SK-N-SH (cell line): Measurements from ENCODE around the gene MREG. TPM values are rescaled to one million over a fixed set of nuclear protein-coding genes. Genes with fewer than 3 reads are reported as not detected.

Experiments used
- CTCF ChIA-PET: fragments of 300-600, 350-600 bp; formaldehyde crosslinking; extraction: SDS; loops from one replicate; lab custom pipeline; 2021; lab: Yijun Ruan, JAX
- POLR2A ChIA-PET: fragments of 350-600 bp; sonication (Branson Sonifier 250); formaldehyde crosslinking; extraction: SDS; loops from one replicate; lab custom pipeline; 2020; ENCODE audit warnings: antibody characterized with exemption, inconsistent platforms; lab: Yijun Ruan, JAX
- DNase-seq: peaks from one replicate; pipeline ENCODE4 v3.0.0; 2012
- H2AFZ ChIP-seq: fragments of 200-600 bp; sonication (generic); 2 replicates; pipeline ENCODE4 v1.8.1; 2016; ENCODE audit warnings: antibody characterized with exemption, mild to moderate bottlenecking, low read depth
- H3F3A ChIP-seq: fragments of 200-600 bp; sonication (generic); replicated peaks from 2 replicates; pipeline ENCODE3; 2016; ENCODE audit warnings: antibody characterized with exemption, mild to moderate bottlenecking; ENCODE audit not compliant: insufficient read depth
- H3K27ac ChIP-seq, 2 experiments: fragments of 200-500 bp in 1 of 2; fragments of 200-600 bp in 1 of 2; sonication (Bioruptor generic) in 1 of 2; sonication (generic), shearing (Covaris generic) in 1 of 2; 2 replicates each; pipeline versions ENCODE4 v1.5.1 to v1.6.1; 2014 to 2016; ENCODE audit warnings: low read depth in 2 of 2, inconsistent platforms in 1 of 2, low read length in 1 of 2, mild to moderate bottlenecking in 1 of 2, mixed read lengths in 1 of 2
- H3K27me3 ChIP-seq: fragments of 200-600 bp; sonication (generic), shearing (Covaris generic); 2 replicates; pipeline ENCODE4 v1.6.1; 2016; ENCODE audit warnings: mixed run types; ENCODE audit not compliant: insufficient read depth
- H3K36me3 ChIP-seq, 2 experiments: fragments of 200-500 bp in 1 of 2; fragments of 200-600 bp in 1 of 2; sonication (Bioruptor generic) in 1 of 2; sonication (generic) in 1 of 2; replicated peaks in 1 of 2; 2 replicates each; pipeline versions ENCODE3 to v1.5.1; 2014 to 2016; ENCODE audit warnings: low read length in 1 of 2, mild to moderate bottlenecking in 1 of 2; ENCODE audit not compliant: insufficient read depth in 2 of 2, control insufficient read depth in 1 of 2
- H3K4me1 ChIP-seq, 2 experiments: fragments of 200-500 bp in 1 of 2; fragments of 200-600 bp in 1 of 2; sonication (Bioruptor generic) in 1 of 2; sonication (generic), shearing (Covaris generic) in 1 of 2; 2 replicates each; pipeline versions ENCODE4 v1.5.1 to v1.6.1; 2014 to 2016; ENCODE audit warnings: low read depth in 1 of 2, low read length in 1 of 2, mixed run types in 1 of 2; ENCODE audit not compliant: insufficient read depth in 2 of 2, control insufficient read depth in 1 of 2
- H3K4me2 ChIP-seq: fragments of 200-600 bp; sonication (generic), shearing (Covaris generic); 2 replicates; pipeline ENCODE4 v1.6.1; 2017; ENCODE audit warnings: mixed run types
- H3K4me3 ChIP-seq, 2 experiments: fragments of 200-500 bp in 1 of 2; fragments of 200-600 bp in 1 of 2; sonication (Bioruptor generic) in 1 of 2; sonication (generic), shearing (Covaris generic) in 1 of 2; 2 replicates each; pipeline versions ENCODE4 v1.5.1 to v1.8.1; 2014 to 2016; ENCODE audit warnings: low read depth in 2 of 2, inconsistent platforms in 1 of 2, low read length in 1 of 2, mild to moderate bottlenecking in 1 of 2, mixed read lengths in 1 of 2, moderate library complexity in 1 of 2
- H3K79me2 ChIP-seq: fragments of 200-600 bp; sonication (generic); 2 replicates; pipeline ENCODE4 v1.8.1; 2017; ENCODE audit warnings: mild to moderate bottlenecking; ENCODE audit not compliant: insufficient read depth
- H3K9ac ChIP-seq: fragments of 200-600 bp; sonication (generic); 2 replicates; pipeline ENCODE4 v1.6.1; 2017; ENCODE audit warnings: mixed run types
- H3K9me2 ChIP-seq: fragments of 200-600 bp; sonication (generic); 2 replicates; pipeline ENCODE4 v1.6.1; 2017; ENCODE audit warnings: mixed run types
- H3K9me3 ChIP-seq: fragments of 200-600 bp; sonication (generic); 2 replicates; pipeline ENCODE4 v1.6.1; 2017; ENCODE audit warnings: mixed run types, mild to moderate bottlenecking, moderate library complexity
- H4K20me1 ChIP-seq: fragments of 200-600 bp; sonication (generic); 2 replicates; pipeline ENCODE4 v1.6.1; 2017; ENCODE audit warnings: mild to moderate bottlenecking, mixed run types; ENCODE audit not compliant: insufficient read depth
- ELF1 ChIP-seq: IDR thresholded peaks from 2 replicates; pipeline ENCODE4 v1.4.0; 2012
- EZH2phosphoT487 ChIP-seq: fragments of 200-600 bp; sonication (generic); IDR thresholded peaks from 2 replicates; pipeline ENCODE4 v1.6.1; 2017; ENCODE audit warnings: low read depth, mixed run types, mild to moderate bottlenecking, antibody characterized with exemption, moderate library complexity, borderline replicate concordance
- FOSL2 ChIP-seq: IDR thresholded peaks from 2 replicates; pipeline ENCODE4 v1.4.0; 2012; ENCODE audit warnings: low read depth, mild to moderate bottlenecking, moderate library complexity, borderline replicate concordance
- FOXM1 ChIP-seq: IDR thresholded peaks from 2 replicates; pipeline ENCODE4 v1.4.0; 2012; ENCODE audit warnings: low read depth, mild to moderate bottlenecking
- IRF3 ChIP-seq: fragments of 150-350 bp; IDR thresholded peaks from 2 replicates; pipeline ENCODE4 v1.6.1; 2016; ENCODE audit warnings: mild to moderate bottlenecking, low read depth, low read length
- MAX ChIP-seq: IDR thresholded peaks from 2 replicates; pipeline ENCODE4 v1.4.0; 2012; ENCODE audit warnings: low read depth
- NRF1 ChIP-seq: IDR thresholded peaks from 2 replicates; pipeline ENCODE4 v1.6.1; 2012; ENCODE audit warnings: low read depth, mild to moderate bottlenecking, low read length
- PBX3 ChIP-seq: IDR thresholded peaks from 2 replicates; pipeline ENCODE4; 2012
- POLR2AphosphoS5 ChIP-seq: IDR thresholded peaks from 2 replicates; pipeline ENCODE4 v1.6.1; 2012; ENCODE audit warnings: low read depth, low read length
- RCOR1 ChIP-seq: fragments of 150-350 bp; IDR thresholded peaks from 2 replicates; pipeline ENCODE4 v1.6.1; 2017; ENCODE audit warnings: antibody characterized with exemption, low read length
- REST ChIP-seq: IDR thresholded peaks from 2 replicates; pipeline ENCODE4 v1.6.1; 2012; ENCODE audit warnings: mild to moderate bottlenecking, low read depth, low read length, moderate library complexity
- RFX5 ChIP-seq: IDR thresholded peaks from 2 replicates; pipeline ENCODE4 v1.6.1; 2012; ENCODE audit warnings: mild to moderate bottlenecking, improper control_type of control experiment, low read length
- TCF12 ChIP-seq: IDR thresholded peaks from 2 replicates; pipeline ENCODE4 v1.4.0; 2012
- USF1 ChIP-seq: IDR thresholded peaks from 2 replicates; pipeline ENCODE4 v1.4.0; 2012; ENCODE audit warnings: low read depth, borderline replicate concordance
- USF2 ChIP-seq: fragments of 150-350 bp; IDR thresholded peaks from 2 replicates; pipeline ENCODE4 v1.6.1; 2017; ENCODE audit warnings: antibody characterized with exemption, low read length, low read depth, borderline replicate concordance
- YY1 ChIP-seq: IDR thresholded peaks from 2 replicates; pipeline ENCODE4 v1.4.0; 2012; ENCODE audit warnings: low read depth, mild to moderate bottlenecking
- WGBS: methylation state at CpG from one replicate; pipeline ENCODE4 v1.1.6; 2017; ENCODE audit warnings: low lambda C conversion rate; 5-methylcytosine and 5-hydroxymethylcytosine counted together
- polyA plus RNA-seq, 3 experiments: library from polyadenylated mRNA; depleted of rRNA; stranded (reverse); fragments of >200 nt; gene quantifications; 2 replicates each; pipeline ENCODE4 v1.2.3, GENCODE V29; 2012

Gene MREG
- polyA plus RNA-seq, 1 of the 3 experiments (the other 2 are of a cell fraction): 2.5 TPM

GRCh38 chr2:216052420-216052819 lies 39.1 kb upstream of the MREG start:
- Histone ChIP-seq H3K27me3 (no peaks in the 10 kb centered on the region), H3K79me2 (no peaks in the 10 kb centered on the region), H3K4me2 (no peak overlapping the region), H3K9me2 (no peaks in the 10 kb centered on the region), H2AFZ (no peak overlapping the region), H3K27ac (no peak overlapping the region), H3K9ac (no peak overlapping the region), H3K9me3 (no peaks in the 10 kb centered on the region), H3K4me3 (no peak overlapping the region), H3F3A (no peaks in the 10 kb centered on the region), H3K4me1 (no peaks in the 10 kb centered on the region), H4K20me1 (no peaks in the 10 kb centered on the region), H3K36me3 (peaks cover 2 to 17% of the 10 kb centered on the region in 2 experiments)
- POLR2A ChIA-PET: no interaction called here
- no peak for DNase-seq
- CTCF ChIA-PET: interaction anchor here (0.7 kb wide), 1 partner anchor 15 kb away, joined by 3 read pairs; no protein-coding TSS in a partner anchor
- WGBS: 98% methylated on average over 2 of the region's 2 CpGs
- TF ChIP-seq MAX (no peak), YY1 (no peak), RFX5 (no peak), REST (no peak), RCOR1 (no peak), FOXM1 (no peak), POLR2AphosphoS5 (no peak), EZH2phosphoT487 (no peak), NRF1 (no peak), FOSL2 (no peak), USF2 (no peak), PBX3 (no peak), IRF3 (no peak), USF1 (no peak), ELF1 (no peak), TCF12 (no peak)
